Panc1 (cell line): Measurements from ENCODE around the gene SLC16A12. TPM values are rescaled to one million over a fixed set of nuclear protein-coding genes. Genes with fewer than 3 reads are reported as not detected.

Experiments used
- ATAC-seq: fragments of 200-7000 bp; cut with Tn5 transposase; 2 replicates; pipeline ENCODE4 v1.9.1; 2020; ENCODE audit warnings: mild to moderate bottlenecking, moderate library complexity
- BruUV-seq: library from RNA; stranded (reverse); fragments of 400-500 nt; replicated peaks from 2 replicates; lab custom pipeline; 2021; lab: Mats Ljungman, UMichigan
- CTCF ChIA-PET: fragments of 300-600 bp; sonication (Branson Sonifier 250); formaldehyde crosslinking; loops from one replicate; lab custom pipeline; 2022; ENCODE audit warnings: antibody characterized with exemption; lab: Charles Lee
- POLR2A ChIA-PET: fragments of 300-600 bp; sonication (Branson Sonifier 250); formaldehyde crosslinking; loops from one replicate; lab custom pipeline; 2022; ENCODE audit warnings: antibody characterized with exemption; lab: Charles Lee
- DNase-seq: peaks from one replicate; pipeline ENCODE4 v3.0.0-alpha.2; 2010; ENCODE audit warnings: low read depth, low spot score
- H3K27ac ChIP-seq: 2 replicates; pipeline ENCODE4 v1.5.1; 2011; ENCODE audit warnings: mild to moderate bottlenecking, low read length, inconsistent platforms
- H3K27me3 ChIP-seq: fragments of 200-500 bp; sonication (Bioruptor generic); 2 replicates; pipeline ENCODE4 v1.6.0; 2014; ENCODE audit warnings: low read length, inconsistent platforms; ENCODE audit not compliant: control insufficient read depth, insufficient read depth
- H3K36me3 ChIP-seq: fragments of 200-500 bp; sonication (Bioruptor generic); 2 replicates; pipeline ENCODE4 v1.5.1; 2014; ENCODE audit warnings: inconsistent platforms, mild to moderate bottlenecking, low read length, moderate library complexity; ENCODE audit not compliant: control insufficient read depth, insufficient read depth
- H3K4me1 ChIP-seq: 2 replicates; pipeline ENCODE4 v1.5.1; 2011; ENCODE audit warnings: inconsistent platforms, mild to moderate bottlenecking, low read length, moderate library complexity; ENCODE audit not compliant: control insufficient read depth, insufficient read depth
- H3K4me3 ChIP-seq, 2 experiments: 2 replicates each; pipeline ENCODE4 v1.5.1; 2011 to 2012; ENCODE audit warnings: low read depth in 2 of 2, low read length in 2 of 2, mild to moderate bottlenecking in 2 of 2, inconsistent platforms in 1 of 2, moderate library complexity in 1 of 2
- H3K9me3 ChIP-seq: fragments of 200-500 bp; sonication (Bioruptor generic); 2 replicates; pipeline ENCODE4 v1.5.1; 2014; ENCODE audit warnings: low read depth, mild to moderate bottlenecking, inconsistent platforms, low read length, moderate library complexity; ENCODE audit not compliant: control insufficient read depth, insufficient read depth
- POLR2AphosphoS5 ChIP-seq: IDR thresholded peaks from 2 replicates; pipeline ENCODE4 v1.6.1; 2012; ENCODE audit warnings: mild to moderate bottlenecking, low read depth, low read length, moderate library complexity
- SIN3A ChIP-seq: IDR thresholded peaks from 2 replicates; pipeline ENCODE4 v1.6.1; 2012; ENCODE audit warnings: low read depth, mild to moderate bottlenecking, low read length, moderate library complexity, borderline replicate concordance; ENCODE audit not compliant: insufficient read depth
- TCF7L2 ChIP-seq: IDR thresholded peaks from 2 replicates; pipeline ENCODE4 v1.6.1; 2011; ENCODE audit warnings: mild to moderate bottlenecking, low read depth, low read length, inconsistent platforms
- in situ Hi-C: cut with HindIII; loops from 2 replicates; pipeline ENCODE4 v1.10.0; 2016; ENCODE audit warnings: low sequenced_read_pairs, low pct_unique_long_range_greater_than_20kb
- intact Hi-C: fragments of 100-400 bp; cut with micrococcal nuclease; formaldehyde crosslinking; loops from one replicate; pipeline ENCODE4 v1.10.0; 2022; ENCODE audit not compliant: unreplicated experiment
- total RNA-seq: library from RNA; stranded (reverse); gene quantifications from one replicate; pipeline ENCODE4 v1.2.1, GENCODE V29; 2021; ENCODE audit not compliant: unreplicated experiment
- TF ChIP-seq, protein P1 (sequence below): fragments of 450-650 bp; IDR thresholded peaks from 2 replicates; pipeline ENCODE4 v1.5.1; 2017; ENCODE audit warnings: mild to moderate bottlenecking
- TF ChIP-seq, protein P2 (sequence below), 2 experiments: IDR thresholded peaks; 2 replicates each; pipeline ENCODE4 v1.6.1; 2011 to 2012; ENCODE audit warnings: low read depth in 2 of 2, control low read depth in 1 of 2, low read length in 1 of 2, mild to moderate bottlenecking in 1 of 2, moderate library complexity in 1 of 2; ENCODE audit not compliant: insufficient read depth in 1 of 2

SLC16A12 gene
- total RNA-seq, 1 experiment from 2014 or later: not detected

DNA sequence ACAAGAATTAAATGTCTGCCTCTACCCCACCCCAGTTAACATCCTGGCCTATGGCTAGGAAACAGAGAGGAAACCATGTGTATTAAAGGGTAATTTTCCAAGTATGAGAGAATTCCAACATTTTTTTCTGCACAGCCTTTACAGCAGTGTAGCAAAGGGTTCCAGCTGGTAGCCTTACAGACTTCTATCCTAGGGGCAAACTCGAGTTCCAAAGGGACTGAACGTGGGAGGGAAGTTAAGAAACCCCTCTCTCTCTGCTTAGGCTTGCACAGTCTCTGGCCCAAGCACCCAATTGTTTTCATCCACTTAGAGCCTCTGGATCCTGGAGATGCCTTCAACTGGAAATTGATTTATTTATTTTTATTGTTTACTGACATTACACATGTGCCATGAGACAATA is 60.3 kb downstream of the SLC16A12 start:
- ATAC-seq (no peak), DNase-seq (no peak)
- ChIA-PET POLR2A (no interaction called here), CTCF (no interaction called here)
- in situ Hi-C loops: no loop called here
- intact Hi-C loops: no loop called here
- TF ChIP-seq SIN3A: no peak
- no peak for TF ChIP-seq TCF7L2
- H3K4me1 ChIP-seq: no peaks in the 10 kb centered on the region
- H3K9me3 ChIP-seq: no peaks in the 10 kb centered on the region
- no peak overlapping the region for H3K4me3 ChIP-seq
- H3K27me3 ChIP-seq: no peaks in the 10 kb centered on the region
- BruUV-seq: no TSS peak
- H3K27ac ChIP-seq: no peak overlapping the region
- H3K36me3 ChIP-seq: no peaks in the 10 kb centered on the region

DNA sequence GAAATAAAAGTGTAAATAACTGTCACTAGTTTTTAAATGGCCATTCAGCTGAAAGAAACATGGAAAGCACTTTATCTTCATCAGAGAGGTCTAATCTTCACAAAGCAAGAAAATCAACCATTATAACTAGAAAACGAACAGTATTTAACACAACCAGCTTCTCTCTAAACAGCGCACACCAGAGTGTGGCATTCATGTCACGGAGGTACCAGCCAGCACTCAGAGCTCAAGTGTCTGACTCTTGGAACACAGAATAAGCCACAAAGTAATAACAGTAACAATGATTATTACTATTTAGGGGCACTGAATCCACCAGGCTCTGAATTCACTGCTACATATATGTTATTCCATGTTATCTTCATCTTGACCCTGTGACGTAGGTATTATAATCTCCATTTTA is 60.9 kb downstream of the SLC16A12 start:
- no peaks in the 10 kb centered on the region for H3K27me3 ChIP-seq
- ChIA-PET CTCF (no interaction called here), POLR2A (interaction anchor here (0.5 kb wide), 1 partner anchor 9 kb away, joined by 4 read pairs; no protein-coding TSS in a partner anchor)
- H3K9me3 ChIP-seq: no peaks in the 10 kb centered on the region
- no TSS peak for BruUV-seq
- H3K4me3 ChIP-seq: no peak overlapping the region
- DNase-seq (no peak), ATAC-seq (no peak)
- H3K27ac ChIP-seq: no peak overlapping the region
- no peaks in the 10 kb centered on the region for H3K4me1 ChIP-seq
- H3K36me3 ChIP-seq: no peaks in the 10 kb centered on the region
- in situ Hi-C loops (no loop called here), intact Hi-C loops (no loop called here)
- TF ChIP-seq, protein P1, sequence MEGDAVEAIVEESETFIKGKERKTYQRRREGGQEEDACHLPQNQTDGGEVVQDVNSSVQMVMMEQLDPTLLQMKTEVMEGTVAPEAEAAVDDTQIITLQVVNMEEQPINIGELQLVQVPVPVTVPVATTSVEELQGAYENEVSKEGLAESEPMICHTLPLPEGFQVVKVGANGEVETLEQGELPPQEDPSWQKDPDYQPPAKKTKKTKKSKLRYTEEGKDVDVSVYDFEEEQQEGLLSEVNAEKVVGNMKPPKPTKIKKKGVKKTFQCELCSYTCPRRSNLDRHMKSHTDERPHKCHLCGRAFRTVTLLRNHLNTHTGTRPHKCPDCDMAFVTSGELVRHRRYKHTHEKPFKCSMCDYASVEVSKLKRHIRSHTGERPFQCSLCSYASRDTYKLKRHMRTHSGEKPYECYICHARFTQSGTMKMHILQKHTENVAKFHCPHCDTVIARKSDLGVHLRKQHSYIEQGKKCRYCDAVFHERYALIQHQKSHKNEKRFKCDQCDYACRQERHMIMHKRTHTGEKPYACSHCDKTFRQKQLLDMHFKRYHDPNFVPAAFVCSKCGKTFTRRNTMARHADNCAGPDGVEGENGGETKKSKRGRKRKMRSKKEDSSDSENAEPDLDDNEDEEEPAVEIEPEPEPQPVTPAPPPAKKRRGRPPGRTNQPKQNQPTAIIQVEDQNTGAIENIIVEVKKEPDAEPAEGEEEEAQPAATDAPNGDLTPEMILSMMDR: no peak
- TF ChIP-seq SIN3A: no peak
- TF ChIP-seq, protein P2, sequence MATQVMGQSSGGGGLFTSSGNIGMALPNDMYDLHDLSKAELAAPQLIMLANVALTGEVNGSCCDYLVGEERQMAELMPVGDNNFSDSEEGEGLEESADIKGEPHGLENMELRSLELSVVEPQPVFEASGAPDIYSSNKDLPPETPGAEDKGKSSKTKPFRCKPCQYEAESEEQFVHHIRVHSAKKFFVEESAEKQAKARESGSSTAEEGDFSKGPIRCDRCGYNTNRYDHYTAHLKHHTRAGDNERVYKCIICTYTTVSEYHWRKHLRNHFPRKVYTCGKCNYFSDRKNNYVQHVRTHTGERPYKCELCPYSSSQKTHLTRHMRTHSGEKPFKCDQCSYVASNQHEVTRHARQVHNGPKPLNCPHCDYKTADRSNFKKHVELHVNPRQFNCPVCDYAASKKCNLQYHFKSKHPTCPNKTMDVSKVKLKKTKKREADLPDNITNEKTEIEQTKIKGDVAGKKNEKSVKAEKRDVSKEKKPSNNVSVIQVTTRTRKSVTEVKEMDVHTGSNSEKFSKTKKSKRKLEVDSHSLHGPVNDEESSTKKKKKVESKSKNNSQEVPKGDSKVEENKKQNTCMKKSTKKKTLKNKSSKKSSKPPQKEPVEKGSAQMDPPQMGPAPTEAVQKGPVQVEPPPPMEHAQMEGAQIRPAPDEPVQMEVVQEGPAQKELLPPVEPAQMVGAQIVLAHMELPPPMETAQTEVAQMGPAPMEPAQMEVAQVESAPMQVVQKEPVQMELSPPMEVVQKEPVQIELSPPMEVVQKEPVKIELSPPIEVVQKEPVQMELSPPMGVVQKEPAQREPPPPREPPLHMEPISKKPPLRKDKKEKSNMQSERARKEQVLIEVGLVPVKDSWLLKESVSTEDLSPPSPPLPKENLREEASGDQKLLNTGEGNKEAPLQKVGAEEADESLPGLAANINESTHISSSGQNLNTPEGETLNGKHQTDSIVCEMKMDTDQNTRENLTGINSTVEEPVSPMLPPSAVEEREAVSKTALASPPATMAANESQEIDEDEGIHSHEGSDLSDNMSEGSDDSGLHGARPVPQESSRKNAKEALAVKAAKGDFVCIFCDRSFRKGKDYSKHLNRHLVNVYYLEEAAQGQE (IDR thresholded peaks at IDR 0.05; ENCODE audit: insufficient read depth in 1 of 2, low read depth in 2 of 2, low read length in 1 of 2): no peak
- TF ChIP-seq TCF7L2: no peak
- TF ChIP-seq POLR2AphosphoS5: no peak

DNA sequence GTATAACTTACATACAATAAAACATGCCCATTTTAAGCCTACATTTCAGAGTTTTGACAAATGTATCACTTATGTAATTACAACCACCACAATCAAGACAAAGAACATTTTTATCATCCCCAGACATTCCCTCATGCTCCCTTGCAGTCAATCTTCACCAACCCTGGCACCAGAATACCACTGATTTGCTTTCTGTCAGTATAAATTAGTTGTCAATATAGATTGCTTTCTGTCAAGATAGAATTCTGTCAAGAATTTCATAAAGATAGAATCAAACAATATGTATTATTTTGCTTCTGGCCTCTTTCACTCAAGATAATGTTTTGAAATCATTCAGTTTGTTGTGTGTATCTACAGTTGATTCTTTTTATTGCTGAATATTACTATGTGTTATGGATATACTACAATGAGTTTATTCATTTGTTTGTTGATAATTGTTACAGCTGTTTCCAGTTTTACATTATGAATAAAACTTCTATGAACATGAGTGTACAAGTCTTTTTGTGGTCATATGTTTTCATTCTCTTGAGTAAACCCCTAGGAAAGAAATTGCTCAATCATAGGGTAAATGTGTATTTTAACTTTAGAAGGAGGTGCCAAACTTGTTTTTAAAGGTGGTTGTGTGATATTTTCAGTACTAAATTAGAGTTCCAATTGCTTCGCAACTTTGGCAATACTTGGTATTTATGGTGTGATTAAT is 64.1 kb downstream of the SLC16A12 start:
- no peak overlapping the region for H3K4me3 ChIP-seq
- intact Hi-C loops (no loop called here), in situ Hi-C loops (no loop called here)
- CTCF ChIA-PET: no interaction called here
- no peak for TF ChIP-seq TCF7L2
- TF ChIP-seq, protein P1: no peak
- TF ChIP-seq POLR2AphosphoS5: no peak
- TF ChIP-seq, protein P2 (IDR thresholded peaks at IDR 0.05; ENCODE audit: insufficient read depth in 1 of 2, low read depth in 2 of 2, low read length in 1 of 2): no peak
- no peak for TF ChIP-seq SIN3A
- H3K36me3 ChIP-seq: no peaks in the 10 kb centered on the region
- POLR2A ChIA-PET: no interaction called here
- no peak for DNase-seq
- no TSS peak for BruUV-seq
- no peaks in the 10 kb centered on the region for H3K9me3 ChIP-seq
- no peak for ATAC-seq
- H3K27me3 ChIP-seq: no peaks in the 10 kb centered on the region
- H3K4me1 ChIP-seq: 0 out of 2 replicates have a peak, but pooled peaks cover 4% of the 10 kb centered on the region
- H3K27ac ChIP-seq: no peak overlapping the region
